Measurements from ENCODE around the gene COLEC12.
A peak's percentile ranks its signal among the peaks of the same experiment; 100 is the strongest.

Gene COLEC12

DNA sequence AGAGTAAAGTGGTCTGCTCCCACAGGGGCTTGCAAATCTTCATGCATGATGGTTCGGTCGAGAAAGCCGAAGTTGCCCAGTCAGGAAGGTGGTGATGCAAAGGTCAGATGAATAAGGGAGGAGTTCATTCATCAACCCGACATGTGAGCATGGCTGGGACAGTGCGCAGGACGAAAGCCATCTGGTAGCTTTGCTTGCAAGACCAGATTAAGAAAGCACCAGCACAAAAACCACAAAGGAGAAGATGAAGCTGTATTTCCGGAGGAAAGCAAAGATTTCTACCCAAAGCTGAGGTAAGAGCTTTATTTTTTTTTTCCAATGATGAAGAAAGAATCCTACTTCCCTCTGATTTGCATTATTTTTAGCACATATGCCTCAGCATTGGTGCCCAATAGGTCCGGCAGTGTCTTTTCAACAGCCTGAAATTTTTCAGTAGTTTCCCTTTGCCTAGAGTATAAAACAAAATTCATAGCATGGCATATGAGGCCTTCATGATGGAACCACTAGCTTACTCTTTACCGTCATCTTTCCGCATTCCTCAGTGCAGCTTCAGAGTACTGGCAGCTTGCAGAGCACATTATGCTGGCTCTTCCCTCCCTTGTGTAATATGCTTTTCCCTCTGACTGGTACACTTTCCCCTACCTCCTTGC is 120.7 kb downstream of the COLEC12 start:
- no peak overlapping the region for H3K4me3 ChIP-seq (ENCODE audit: low read depth, low read length)
- TF ChIP-seq CTCF (conservative IDR thresholded peaks at IDR 0.05; ENCODE audit: low read depth, low read length), result no peak
- DNase-seq (ENCODE audit: low read depth), result no peak

DNA sequence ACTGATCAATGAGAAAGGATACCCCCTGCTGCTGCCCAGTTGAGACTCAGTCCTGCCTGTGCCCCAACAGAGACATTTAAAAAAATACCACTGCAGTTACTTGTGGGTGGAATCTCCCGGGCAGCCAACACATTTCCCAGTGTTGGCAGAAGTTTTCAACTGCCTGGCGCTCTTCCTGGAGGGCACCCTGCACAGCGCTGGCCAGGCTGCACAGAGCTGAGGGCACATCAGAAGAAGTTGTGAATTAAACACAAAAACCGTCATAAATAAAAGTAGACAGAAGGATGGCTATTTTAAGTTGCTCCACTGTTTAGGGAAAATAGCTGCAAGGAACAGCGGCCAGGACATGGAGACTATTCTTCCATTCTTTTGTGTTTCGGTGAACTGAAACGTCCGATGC is 122.4 kb downstream of the COLEC12 start:
- no peak overlapping the region for H3K4me3 ChIP-seq (ENCODE audit: low read depth, low read length)
- DNase-seq (ENCODE audit: low read depth), result no peak

GRCh38 chr18:377088-377487 is 123.4 kb downstream of the COLEC12 start:
- DNase-seq (ENCODE audit: low read depth), result no peak
- TF ChIP-seq CTCF (conservative IDR thresholded peaks at IDR 0.05; ENCODE audit: low read depth, low read length), result no peak
- no peak overlapping the region for H3K4me3 ChIP-seq (ENCODE audit: low read depth, low read length)

More for the DNA sequence above, 122.4 kb downstream of the COLEC12 start:
- no peak for TF ChIP-seq CTCF (conservative IDR thresholded peaks at IDR 0.05; ENCODE audit: low read depth, low read length)

- TF ChIP-seq CTCF (conservative IDR thresholded peaks at IDR 0.05; ENCODE audit: low read depth, low read length), result no peak
- DNase-seq (ENCODE audit: low read depth), result peak; percentile 57
- H3K4me3 ChIP-seq (ENCODE audit: low read depth, low read length), result no peak overlapping the region
Observed at GRCh38 chr18:376311-376710, 124.2 kb downstream of the COLEC12 start.

- H3K4me3 ChIP-seq (ENCODE audit: low read depth, low read length), result no peak overlapping the region
- no peak for TF ChIP-seq CTCF (conservative IDR thresholded peaks at IDR 0.05; ENCODE audit: low read depth, low read length)
- no peak for DNase-seq (ENCODE audit: low read depth)
Observed at GRCh38 chr18:374721-375168, 125.8 kb downstream of the COLEC12 start.

GRCh38 chr18:373780-374179 is 126.7 kb downstream of the COLEC12 start:
- no peak overlapping the region for H3K4me3 ChIP-seq (ENCODE audit: low read depth, low read length)
- TF ChIP-seq CTCF (conservative IDR thresholded peaks at IDR 0.05; ENCODE audit: low read depth, low read length), result no peak
- no peak for DNase-seq (ENCODE audit: low read depth)

GRCh38 chr18:371609-371982 is 128.9 kb downstream of the COLEC12 start:
- H3K4me3 ChIP-seq (ENCODE audit: low read depth, low read length), result no peak overlapping the region
- no peak for TF ChIP-seq CTCF (conservative IDR thresholded peaks at IDR 0.05; ENCODE audit: low read depth, low read length)
- no peak for DNase-seq (ENCODE audit: low read depth)

Data from choroid plexus epithelial cell (primary cell).